ENCODE measurements around the gene WRAP73. TPM values are rescaled to one million over a fixed set of nuclear protein-coding genes. Genes with fewer than 3 reads are reported as not detected.

The WRAP73 gene
- total RNA-seq, 6 donors from 2014 or later = 14.0 to 33.5 (median 19.9) TPM

DNA sequence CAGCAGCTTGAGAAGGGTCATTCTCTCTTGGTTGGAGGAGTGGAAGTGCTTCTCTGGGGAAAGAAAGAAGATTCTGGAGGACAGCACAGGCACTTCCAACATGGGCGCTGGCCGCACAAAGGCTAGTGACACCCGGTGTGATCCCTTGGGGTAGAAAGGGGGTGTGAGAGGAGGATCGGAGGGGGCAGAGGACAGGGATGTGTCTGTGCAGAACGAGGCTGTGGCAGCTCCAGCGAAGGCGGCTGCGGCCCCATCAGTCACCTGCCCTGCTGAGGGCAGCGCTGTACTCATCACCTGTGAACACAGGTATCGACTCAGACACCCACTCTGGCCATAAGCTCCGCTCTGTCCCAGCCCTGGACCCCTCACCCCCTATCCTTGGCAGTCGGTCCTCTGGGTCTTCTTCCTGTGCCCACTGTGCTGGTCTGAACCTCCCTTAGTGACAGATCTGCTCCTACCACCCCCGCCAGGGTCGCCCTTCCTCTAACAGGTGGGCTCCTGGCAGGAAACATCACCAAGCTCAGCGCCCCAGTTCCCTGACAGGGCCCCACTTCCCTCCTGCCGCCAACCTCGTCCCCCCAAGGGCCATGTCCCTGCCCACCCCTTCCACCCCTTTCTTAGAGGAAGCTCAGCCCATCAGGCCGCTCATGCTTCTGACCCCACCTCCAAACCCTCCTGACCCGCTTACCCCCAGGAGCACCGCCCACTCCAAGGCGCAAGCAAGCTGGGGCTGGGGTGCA lies 22.5 kb upstream of the WRAP73 start:
- TF ChIP-seq POLR2A (IDR thresholded peaks at IDR 0.05) = no peak
- no peak for TF ChIP-seq POLR2AphosphoS5 (IDR thresholded peaks at IDR 0.05)
- TF ChIP-seq, protein P1, sequence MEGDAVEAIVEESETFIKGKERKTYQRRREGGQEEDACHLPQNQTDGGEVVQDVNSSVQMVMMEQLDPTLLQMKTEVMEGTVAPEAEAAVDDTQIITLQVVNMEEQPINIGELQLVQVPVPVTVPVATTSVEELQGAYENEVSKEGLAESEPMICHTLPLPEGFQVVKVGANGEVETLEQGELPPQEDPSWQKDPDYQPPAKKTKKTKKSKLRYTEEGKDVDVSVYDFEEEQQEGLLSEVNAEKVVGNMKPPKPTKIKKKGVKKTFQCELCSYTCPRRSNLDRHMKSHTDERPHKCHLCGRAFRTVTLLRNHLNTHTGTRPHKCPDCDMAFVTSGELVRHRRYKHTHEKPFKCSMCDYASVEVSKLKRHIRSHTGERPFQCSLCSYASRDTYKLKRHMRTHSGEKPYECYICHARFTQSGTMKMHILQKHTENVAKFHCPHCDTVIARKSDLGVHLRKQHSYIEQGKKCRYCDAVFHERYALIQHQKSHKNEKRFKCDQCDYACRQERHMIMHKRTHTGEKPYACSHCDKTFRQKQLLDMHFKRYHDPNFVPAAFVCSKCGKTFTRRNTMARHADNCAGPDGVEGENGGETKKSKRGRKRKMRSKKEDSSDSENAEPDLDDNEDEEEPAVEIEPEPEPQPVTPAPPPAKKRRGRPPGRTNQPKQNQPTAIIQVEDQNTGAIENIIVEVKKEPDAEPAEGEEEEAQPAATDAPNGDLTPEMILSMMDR (IDR thresholded peaks at IDR 0.05) = no peak
- no peak for TF ChIP-seq EP300 (IDR thresholded peaks at IDR 0.05)
- no peaks in the 10 kb centered on the region for H3K9me3 ChIP-seq
- ATAC-seq (ENCODE audit: low FRiP score in 2 of 2) = no peak
- no peak overlapping the region for H3K27ac ChIP-seq
- H3K36me3 ChIP-seq = no peaks in the 10 kb centered on the region
- no peaks in the 10 kb centered on the region for H3K27me3 ChIP-seq
- 76 to 80% methylated on average over 21 of the region's 21 CpGs for whole genome bisulfite sequencing, 2 donors
- H3K4me1 ChIP-seq = peaks cover 15 to 23% (median 19%) of the 10 kb centered on the region in 4 donors
- DNase-seq = peak in 1 of 2 donors; percentile 46
- no peak overlapping the region for H3K4me3 ChIP-seq

DNA sequence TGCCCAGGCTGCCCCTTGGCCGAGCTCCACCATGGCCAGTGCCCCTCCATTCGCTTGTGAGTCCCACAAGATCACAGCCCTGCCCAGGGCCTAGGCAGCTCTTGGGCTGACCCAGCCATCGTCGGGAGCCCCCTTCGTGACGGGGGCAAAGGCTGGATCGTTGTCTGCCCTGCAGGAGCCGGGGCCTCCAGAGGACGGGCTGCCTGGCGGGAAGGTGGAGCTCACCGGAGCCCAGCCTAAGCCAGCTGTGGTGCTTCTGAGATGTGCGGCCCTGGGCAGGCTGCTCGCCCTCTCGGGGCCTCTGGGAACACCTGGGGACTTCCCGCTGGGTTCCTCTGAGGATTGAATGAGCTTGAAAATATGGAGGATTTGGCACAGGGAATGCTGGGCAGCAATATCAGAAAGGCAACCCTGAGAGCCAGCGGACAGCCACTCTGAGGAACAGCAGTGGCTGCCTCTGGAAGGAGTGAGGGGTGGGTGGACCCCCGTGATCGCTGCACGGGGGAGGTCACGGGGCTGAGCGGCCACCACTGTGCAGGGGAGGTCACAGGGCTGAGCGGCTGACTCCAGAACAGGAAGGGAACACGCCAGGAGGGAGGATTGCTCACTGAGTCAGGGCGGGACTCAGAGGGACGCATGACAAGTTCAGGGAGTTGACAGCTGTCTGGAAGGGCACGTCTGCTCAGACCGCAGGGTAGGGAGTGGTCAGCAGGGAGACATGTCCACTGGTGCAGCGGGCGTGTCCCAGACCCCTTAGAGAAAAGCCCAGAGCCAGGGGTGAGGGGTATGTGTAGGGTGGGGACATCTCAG lies 21.7 kb upstream of the WRAP73 start:
- H3K27ac ChIP-seq = no peak overlapping the region
- no peaks in the 10 kb centered on the region for H3K27me3 ChIP-seq
- ATAC-seq (ENCODE audit: low FRiP score in 2 of 2) = no peak
- peak in 1 of 2 donors; percentile 73 for DNase-seq
- no peak for TF ChIP-seq POLR2AphosphoS5 (IDR thresholded peaks at IDR 0.05)
- TF ChIP-seq POLR2A (IDR thresholded peaks at IDR 0.05) = no peak
- TF ChIP-seq EP300 (IDR thresholded peaks at IDR 0.05) = no peak
- TF ChIP-seq, protein P1 (IDR thresholded peaks at IDR 0.05) = no peak
- H3K4me3 ChIP-seq = no peak overlapping the region
- WGBS, 2 donors = 63 to 75% methylated on average over 22 to 28 of the region's 29 CpGs
- peaks cover 11 to 23% (median 19%) of the 10 kb centered on the region in 4 donors for H3K4me1 ChIP-seq
- no peaks in the 10 kb centered on the region for H3K36me3 ChIP-seq
- no peaks in the 10 kb centered on the region for H3K9me3 ChIP-seq

DNA sequence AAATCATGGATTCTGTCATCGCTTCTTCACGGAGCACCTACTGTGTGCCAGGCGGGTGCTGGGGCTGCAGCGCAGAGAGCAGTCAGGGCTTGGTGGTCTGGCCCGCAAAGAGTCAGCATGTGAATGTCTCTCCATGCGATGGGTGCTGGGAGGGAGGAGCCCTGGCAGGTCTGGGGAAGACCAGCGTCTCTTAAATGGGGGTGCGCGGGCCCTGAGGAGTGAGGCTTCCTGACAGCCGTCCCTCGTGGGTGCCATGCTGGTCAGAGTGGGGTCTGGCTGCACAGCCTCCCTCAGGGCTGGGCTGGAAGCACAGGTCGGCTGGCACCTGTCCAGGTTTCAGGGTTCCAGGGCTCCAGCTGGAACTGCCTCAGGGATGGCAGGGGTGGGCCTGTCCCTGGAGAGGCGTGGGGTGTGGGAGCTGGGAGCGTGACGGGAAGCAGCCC lies 20.9 kb upstream of the WRAP73 start:
- Histone ChIP-seq H3K27me3 (no peaks in the 10 kb centered on the region), H3K4me3 (no peak overlapping the region), H3K4me1 (peaks cover 11 to 23% (median 19%) of the 10 kb centered on the region in 4 donors), H3K9me3 (no peaks in the 10 kb centered on the region), H3K36me3 (no peaks in the 10 kb centered on the region), H3K27ac (no peak overlapping the region)
- ATAC-seq (ENCODE audit: low FRiP score in 2 of 2) = no peak
- TF ChIP-seq POLR2AphosphoS5 (IDR thresholded peaks at IDR 0.05) (no peak), EP300 (IDR thresholded peaks at IDR 0.05) (no peak), POLR2A (IDR thresholded peaks at IDR 0.05) (no peak)
- TF ChIP-seq, protein P1 (IDR thresholded peaks at IDR 0.05) = no peak
- 87 to 88% methylated on average over 6 to 15 of the region's 15 CpGs for WGBS, 2 donors
- DNase-seq = peak; percentile 19 to 38

DNA sequence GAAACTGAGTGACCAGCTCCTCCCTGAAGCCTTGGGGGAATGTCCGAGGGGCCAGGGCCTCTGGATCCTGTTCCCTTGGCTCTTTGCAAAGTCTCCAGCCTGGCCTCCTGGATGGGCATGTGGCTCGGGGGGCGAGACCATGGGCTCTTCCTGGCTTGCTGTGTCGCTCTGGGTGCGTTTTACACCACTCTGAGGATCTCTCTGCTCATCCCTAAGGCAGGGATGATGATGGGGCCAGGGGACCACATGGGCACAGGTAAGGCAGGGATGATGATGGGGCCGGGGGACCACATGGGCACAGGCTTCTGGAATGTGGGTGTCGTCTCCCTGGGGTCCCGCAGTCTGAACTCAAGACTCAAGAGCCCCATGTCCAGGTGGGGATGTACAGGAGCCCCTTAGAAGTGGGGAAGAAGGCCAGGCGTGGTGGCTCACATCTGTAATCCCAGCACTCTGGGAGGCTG lies 20.1 kb upstream of the WRAP73 start:
- Histone ChIP-seq H3K27me3 (no peaks in the 10 kb centered on the region), H3K4me1 (peaks cover 11 to 23% (median 19%) of the 10 kb centered on the region in 4 donors), H3K4me3 (peak overlapping the region in 1 of 4 donors; percentile 29), H3K27ac (no peak overlapping the region), H3K36me3 (no peaks in the 10 kb centered on the region), H3K9me3 (no peaks in the 10 kb centered on the region)
- WGBS, 2 donors = 94 to 97% methylated on average over 5 to 9 of the region's 9 CpGs
- peak in 1 of 2 donors; percentile 11 for DNase-seq
- no peak for TF ChIP-seq EP300 (IDR thresholded peaks at IDR 0.05)
- no peak for TF ChIP-seq POLR2A (IDR thresholded peaks at IDR 0.05)
- TF ChIP-seq POLR2AphosphoS5 (IDR thresholded peaks at IDR 0.05) = no peak
- TF ChIP-seq, protein P1 (IDR thresholded peaks at IDR 0.05) = no peak
- no peak for ATAC-seq (ENCODE audit: low FRiP score in 2 of 2)
